ENCODE measurements around the gene CLASP2.
"Not testable (repeated sequence)": the region's sequence is repeated elsewhere in the genome, so short reads cannot be mapped to it uniquely, and the experiment has no call there.

The CLASP2 gene

GRCh38 chr3:33682770-33683169 is 35.3 kb downstream of the CLASP2 start:
- no peak for DNase-seq

DNA sequence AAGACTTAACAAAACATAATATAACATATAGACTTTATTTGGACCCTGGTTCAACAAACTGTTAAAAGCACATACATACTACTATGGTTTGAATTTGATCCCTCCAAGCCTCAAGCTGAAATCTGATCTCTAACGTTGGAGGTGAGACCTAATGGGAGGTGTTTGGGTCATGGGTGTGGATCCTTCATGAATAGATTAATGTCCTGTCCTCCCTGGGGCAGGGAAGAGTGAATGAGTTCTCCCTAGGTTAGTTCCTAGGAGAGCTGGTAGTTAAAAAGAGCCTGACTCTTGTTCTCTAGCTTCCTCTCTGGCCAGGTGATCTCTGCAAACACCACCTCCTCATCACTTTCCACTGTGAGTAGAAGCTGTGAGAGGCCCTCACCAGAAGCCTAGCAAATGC is 36.4 kb downstream of the CLASP2 start:
- no peak for DNase-seq

DNA sequence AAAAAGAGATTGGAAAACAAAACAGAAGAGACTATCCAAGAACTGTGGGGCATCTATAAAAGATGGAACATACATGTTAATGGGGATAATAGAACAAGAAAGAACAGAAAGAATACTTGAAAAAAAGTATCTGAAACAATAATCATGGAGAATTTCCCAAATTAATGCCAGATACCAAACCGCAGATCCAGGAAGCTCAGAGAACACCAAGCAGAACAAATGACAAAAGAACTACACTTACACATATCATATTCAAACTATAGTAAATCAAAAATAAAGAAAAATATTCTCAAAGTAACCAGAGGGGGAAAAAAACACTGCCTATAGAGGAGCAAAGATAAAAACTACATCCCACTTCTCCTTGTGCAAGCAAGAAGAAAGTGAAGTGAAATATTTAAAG is 40.0 kb downstream of the CLASP2 start:
- no peak for DNase-seq

DNA sequence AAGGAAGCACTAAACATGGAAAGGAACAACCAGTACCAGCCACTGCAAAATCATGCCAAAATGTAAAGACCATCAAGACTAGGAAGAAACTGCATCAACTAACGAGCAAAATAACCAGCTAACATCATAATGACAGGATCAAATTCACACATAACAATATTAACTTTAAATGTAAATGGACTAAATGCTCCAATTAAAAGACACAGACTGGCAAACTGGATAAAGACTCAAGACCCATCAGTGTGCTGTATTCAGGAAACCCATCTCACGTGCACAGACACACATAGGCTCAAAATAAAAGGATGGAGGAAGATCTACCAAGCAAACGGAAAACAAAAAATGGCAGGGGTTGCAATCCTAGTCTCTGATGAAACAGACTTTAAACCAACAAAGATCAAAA is 44.6 kb downstream of the CLASP2 start:
- not testable (repeated sequence) for DNase-seq

- no peak for DNase-seq
These were observed 49.4 kb downstream of the CLASP2 start for GRCh38 chr3:33668618-33669017.

DNA sequence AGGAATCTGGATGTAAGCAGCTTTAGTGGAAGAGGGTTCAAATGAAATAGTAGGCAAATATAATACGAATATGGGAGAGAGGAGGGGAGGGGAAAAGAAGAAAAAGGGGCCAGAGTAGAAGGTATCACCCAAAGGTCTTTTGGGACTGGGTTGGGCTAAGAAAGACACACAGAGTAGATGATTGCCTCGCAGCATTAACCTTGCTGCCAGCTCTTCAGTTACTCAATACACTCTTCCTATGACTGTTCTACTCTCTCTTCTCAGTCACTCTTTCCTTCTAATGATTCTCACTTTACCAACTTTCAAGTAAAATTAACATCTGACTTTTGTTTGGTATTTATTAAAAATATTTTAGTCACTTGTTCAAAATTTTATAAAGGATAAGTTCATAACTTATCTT is 52.8 kb downstream of the CLASP2 start:
- DNase-seq = no peak

GRCh38 chr3:33664195-33664594 is 53.9 kb downstream of the CLASP2 start:
- no peak for DNase-seq

GRCh38 chr3:33663042-33663441 is 55.0 kb downstream of the CLASP2 start:
- DNase-seq = no peak

DNA sequence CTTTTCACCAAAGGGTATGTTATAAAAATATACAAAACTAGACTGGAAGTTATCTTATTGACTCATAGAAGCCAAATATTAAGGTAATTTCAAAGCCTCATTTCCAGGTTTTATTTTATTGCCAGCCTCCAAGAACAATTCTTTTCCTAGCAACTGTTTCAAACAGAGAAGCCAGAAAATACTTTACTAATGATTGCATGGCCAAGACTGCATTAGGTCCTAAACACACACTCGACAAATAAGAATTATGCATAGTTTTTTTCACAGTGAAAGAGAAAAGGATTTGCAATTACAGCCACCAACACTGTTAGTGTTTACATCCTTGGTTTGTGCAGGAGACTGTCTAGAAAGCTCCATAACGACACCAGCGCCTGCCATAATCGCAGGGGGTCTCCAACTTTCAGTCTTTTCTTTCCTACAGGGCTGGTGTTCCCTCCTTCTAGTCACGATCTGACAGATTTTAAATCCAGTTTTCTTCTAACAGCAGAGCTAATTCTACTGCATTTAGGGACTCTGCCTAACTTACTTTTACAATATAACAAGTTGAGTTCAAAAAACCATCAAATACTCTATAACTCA is 58.1 kb downstream of the CLASP2 start:
- DNase-seq = no peak

DNA sequence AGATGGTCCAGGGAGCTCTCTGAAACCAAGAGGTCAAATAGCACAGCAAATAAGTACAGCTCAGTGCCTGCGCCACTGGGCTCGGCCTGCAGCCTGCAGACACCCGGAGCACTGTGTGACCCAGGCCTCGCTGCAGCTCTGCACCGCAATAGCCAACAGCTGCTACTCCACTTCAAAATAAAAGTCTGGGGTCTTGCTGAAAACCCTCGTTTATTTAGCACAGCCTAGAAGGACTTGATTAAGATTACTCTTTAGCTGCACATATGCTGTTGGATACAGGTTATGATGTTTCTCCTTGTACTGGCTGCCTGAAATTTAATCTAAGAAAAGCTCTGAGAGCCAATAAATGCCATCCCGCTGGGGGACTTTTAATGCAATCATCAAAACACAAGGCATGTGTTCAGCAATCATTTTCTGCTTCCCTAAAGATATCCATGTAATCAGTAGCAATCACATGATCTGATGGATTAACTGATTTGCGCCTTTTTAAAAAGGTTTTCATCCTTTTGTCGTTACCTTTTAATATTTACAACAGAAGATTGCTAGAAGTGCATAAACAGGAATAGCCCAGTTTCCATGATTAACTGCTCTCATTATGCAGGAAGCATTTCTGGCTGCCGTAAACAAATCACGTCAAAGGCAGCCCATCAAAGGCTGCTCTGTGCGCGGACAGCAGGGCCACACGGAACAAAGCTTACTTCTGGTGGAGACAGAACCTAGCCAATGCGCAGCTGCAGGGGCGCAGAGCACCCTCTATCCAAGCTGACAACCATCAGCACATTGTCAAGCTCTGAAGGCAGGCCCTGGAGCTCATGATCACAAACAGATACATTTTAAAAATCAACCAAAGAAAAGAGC is 58.8 kb downstream of the CLASP2 start:
- peak; percentile 23 for DNase-seq

DNA sequence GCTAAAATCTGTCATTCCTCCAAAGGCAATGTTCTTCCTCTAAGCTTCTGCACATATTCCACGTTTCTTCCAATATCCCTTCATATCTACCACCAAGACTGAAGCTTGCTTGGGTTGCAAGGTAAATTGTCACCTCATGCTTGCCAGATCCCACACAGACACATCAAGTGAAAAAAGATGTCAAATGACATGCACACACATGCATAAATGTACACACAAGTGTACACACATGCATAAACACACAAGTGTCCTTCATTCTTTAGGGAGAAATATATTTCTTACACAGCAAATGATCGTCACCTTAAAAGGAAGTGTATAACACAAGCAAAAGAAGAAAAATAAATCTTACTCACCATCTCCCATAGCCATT is 59.4 kb downstream of the CLASP2 start:
- no peak for DNase-seq

DNA sequence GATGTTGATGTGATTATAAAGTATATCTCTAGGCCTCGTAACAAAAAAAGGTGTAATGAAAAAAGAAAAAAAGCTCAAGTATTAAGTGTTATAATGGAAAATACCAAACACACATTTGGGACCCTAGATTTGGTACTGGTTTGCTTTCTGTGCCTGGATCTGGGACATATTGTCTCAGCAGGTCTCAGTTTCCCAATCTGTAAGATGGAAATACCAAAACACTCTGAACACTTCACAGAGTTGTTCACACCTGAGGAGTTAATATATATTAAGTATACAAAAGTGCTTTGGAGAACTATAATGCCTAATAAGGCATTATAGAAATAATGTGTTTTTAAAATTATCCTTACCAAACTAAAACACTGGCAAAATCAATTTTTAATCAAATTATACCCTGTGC is 60.0 kb downstream of the CLASP2 start:
- DNase-seq = no peak

- no peak for DNase-seq
These were observed 65.3 kb downstream of the CLASP2 start for GRCh38 chr3:33652736-33653135.

GRCh38 chr3:33651101-33651500 is 67.0 kb downstream of the CLASP2 start:
- not testable (repeated sequence) for DNase-seq

GRCh38 chr3:33650495-33650894 is 67.6 kb downstream of the CLASP2 start:
- DNase-seq = no peak

DNA sequence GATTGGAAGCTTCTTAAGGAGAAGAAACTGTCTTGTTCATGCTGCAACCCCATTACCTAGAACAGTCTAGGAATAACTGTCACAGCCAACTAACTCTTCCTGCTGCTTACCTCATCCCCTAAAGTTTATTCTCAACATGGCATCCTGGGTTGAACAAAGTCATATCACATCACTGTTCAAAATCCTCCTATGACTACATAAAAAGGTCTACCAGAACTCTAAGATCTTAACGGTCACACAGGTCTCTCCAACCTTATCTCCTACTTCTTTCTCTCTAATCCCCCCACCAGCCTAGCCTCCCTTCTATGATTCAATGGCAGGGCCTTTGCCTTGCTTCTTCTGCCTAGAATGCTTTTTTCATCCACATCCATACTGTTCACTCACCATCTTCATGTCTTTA is 69.3 kb downstream of the CLASP2 start:
- no peak for DNase-seq

- DNase-seq = no peak
These were observed 71.6 kb downstream of the CLASP2 start for GRCh38 chr3:33646406-33646805.

GRCh38 chr3:33645060-33645647 is 72.9 kb downstream of the CLASP2 start:
- DNase-seq = no peak

DNA sequence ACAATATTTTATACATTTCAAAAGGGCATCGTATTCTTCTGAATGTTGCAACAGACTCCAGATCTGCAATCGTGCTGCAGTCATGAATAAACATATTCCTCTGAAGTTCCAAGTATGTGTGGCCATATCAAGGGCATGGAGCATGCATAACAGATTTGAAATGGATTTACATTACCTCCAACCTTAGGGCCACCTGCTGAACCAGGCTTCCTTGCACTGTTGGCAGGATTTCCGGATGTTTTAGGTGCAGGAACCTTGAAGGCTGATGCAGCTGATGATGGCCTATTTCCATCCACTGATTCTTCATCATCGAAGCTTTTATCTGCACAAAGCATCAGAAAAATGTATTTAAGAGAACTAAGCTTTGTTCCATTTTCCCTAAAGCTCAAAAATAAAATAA is 73.5 kb downstream of the CLASP2 start:
- DNase-seq = no peak

- no peak for DNase-seq
These were observed 75.2 kb downstream of the CLASP2 start for GRCh38 chr3:33642806-33643205.

DNA sequence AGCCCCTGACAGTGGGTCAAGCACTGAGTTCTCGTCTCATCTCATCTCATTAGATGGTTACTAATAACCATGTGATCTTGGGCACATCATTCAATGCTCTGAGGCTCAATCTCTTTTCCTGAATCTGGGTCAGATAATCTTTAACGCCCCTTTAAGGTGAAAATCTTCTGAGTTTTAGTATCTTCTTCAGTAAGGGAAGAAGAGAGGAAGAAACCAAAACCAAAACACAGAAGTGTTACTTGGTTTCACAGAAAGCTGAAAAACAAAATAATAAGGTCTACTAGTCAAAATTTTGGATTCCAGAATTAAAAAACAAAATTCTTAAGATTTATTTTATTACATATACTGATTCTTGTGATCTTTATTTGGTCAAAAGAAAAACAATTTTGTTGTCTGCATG is 78.2 kb downstream of the CLASP2 start:
- DNase-seq = no peak

DNA sequence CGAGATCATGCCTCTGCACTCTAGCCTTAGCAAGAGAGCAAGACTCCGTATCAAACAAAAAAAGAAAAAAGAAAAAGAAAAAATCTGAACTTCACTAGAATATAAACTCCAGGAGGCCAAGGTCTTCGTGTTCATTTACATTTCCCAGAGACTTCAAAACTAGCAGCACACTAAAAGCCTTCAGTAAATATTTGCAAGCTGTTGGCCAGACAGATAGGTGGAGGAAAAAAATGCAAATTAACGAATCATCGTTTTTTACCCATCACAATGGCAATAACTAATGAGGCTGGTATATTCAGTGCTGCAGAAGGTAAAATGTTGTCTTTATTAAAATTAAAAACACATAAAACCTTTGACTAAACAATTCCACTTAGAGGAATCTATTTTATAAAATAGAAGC is 80.6 kb downstream of the CLASP2 start:
- no peak for DNase-seq

- no peak for DNase-seq
These were observed 81.8 kb downstream of the CLASP2 start for GRCh38 chr3:33636125-33636850.

GRCh38 chr3:33634262-33634661 is 83.8 kb downstream of the CLASP2 start:
- no peak for DNase-seq

All from T1000 (cell line).